Measurements from ENCODE around the gene MYO7B.

DNA sequence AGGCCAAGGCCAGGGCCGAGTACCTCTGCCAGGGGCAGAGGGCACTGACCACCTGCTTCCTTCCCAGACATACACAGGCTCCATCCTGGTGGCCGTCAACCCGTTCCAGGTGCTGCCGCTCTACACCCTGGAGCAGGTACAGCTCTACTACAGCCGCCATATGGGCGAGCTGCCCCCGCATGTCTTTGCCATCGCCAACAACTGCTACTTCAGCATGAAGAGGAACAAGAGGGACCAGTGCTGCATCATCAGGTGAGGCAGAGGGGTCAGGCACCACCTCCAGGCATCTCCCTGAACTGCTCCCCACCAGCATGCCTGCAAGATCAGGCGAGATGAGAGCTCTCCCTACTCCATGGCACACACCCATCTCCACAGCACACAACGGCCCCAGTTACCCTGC, 31.1 kb downstream of the MYO7B start:
- TF ChIP-seq POLR2AphosphoS5 (IDR thresholded peaks at IDR 0.05; ENCODE audit: borderline replicate concordance, low read depth, low read length) (no peak), EZH2 (IDR thresholded peaks at IDR 0.05) (no peak), FOXP2 (optimal IDR thresholded peaks at IDR 0.05; ENCODE audit: control extremely low read depth, extremely low read length, insufficient read depth) (no peak)

Measured in SK-N-MC (cell line).